RKO (cell line): ENCODE measurements around the gene PNPLA3.

Experiments used
- DNase-seq: peaks from one replicate; pipeline ENCODE4 v3.0.0-alpha.2; 2016; ENCODE audit warnings: low spot score

PNPLA3 gene

DNA sequence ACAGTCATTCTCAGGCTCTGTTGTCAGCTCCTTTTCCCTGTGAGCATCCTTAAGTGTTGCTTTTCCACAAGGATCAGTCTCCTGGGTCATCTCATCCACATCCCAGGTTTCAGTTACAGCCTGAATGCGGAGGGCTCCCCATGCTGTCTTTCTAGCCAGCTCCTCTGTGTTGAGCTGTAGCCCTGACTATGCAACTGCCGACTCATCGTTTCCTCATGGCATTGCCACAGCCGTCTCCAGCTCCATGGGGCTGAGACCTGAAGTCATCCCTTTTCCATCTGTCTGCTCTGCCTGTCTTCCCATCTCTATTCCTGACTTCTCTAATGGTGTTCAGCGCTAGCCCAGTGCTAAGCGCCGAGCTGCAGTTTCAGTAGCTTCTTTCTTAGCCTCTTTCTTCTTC, 43.5 kb downstream of the PNPLA3 start:
- DNase-seq = no peak

DNA sequence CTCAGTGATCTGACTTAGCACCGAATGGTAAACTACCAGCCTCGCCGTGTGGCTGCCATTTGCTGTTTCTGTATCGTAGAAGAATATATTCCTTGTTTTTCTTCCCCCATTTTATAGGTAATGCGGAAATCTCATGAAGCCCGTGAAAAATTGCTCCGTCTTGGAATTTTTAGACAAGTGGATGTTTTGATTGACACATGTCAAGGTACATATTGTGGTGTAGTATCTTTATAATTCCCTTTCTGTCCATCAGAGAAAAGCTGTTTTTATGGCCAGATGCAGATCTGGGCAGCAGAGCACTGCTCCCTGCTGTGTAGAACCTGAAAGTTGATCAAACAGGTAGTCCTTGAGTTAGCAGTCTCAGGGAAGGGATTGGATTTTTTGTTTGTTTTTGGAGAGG, 45.0 kb downstream of the PNPLA3 start:
- DNase-seq = no peak

DNA sequence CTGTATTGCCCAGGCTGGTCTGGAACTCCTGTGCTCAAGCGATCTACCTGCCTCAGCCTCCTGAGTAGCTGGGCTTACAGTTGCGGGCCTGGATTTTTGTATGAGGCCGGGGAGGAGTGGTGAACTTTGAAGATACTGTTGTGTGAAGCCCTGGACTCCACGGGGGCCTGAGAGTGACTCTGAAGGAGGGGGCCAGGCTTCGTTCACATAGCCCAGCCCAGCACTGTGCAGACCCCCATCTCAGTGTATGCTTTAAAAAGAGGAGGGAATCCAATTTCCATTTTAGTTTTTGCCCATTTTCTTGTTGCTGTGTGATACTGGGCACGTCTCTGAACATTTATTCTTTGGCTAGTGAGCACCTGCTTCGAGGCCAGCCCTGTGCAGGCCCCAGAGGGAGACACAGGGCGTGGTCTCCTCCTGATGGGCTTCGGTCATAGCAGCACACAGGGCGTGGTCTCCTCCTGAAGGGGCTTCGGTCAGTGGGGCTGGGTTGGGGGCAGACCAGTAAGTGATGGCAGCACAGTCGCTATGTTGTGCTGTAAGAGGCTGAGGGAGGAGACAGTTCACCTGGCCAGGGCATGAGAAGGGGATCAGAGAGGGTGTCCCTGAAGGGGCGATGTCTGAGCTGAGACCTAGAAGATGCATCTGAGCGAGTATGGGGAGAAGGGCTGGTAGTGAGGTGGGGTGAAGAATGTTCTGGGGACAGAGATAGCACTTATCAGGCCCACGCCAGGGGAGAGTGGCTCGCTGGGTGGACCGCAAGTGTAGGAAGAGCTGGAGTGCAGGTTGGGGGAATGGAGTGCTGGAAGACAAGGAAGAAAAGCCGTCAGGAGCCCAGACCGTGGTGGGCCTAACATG, 45.6 kb downstream of the PNPLA3 start:
- DNase-seq = no peak

DNA sequence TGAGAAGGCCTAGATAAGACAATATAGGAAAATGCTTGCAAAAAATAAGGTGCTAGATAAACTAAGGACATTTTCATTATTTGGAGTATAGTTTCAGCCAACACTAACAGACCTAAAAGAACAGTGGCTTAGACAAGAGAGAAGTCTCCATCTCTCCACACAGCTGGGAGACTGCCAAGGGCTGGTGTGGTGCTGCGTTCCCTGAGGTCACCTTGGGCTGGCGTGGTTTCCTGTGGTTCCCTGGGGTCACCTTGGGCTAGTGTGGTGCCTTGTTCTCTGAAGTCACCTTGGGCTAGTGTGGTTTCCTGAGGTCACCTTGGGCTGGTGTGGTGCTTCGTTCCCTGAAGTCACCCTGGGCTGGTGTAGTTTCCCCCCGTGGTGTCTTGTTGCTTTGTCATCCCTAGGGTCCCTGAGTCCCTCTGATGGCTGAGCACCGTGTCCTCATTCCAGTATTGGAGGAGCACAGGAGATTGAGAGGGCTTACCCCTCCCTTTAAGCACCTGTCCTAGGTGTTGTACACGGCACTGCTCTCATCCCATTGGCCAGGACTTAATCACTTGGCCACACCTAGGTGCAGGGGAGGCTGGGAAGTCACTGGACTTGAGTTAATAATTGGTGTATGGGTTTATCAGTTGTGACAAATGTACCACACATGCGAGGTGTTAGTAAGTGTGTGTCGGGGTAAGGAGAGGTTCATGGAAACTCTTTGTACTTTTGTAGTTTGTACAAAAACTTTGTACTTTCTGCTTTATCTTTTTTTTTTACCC, 46.6 kb downstream of the PNPLA3 start:
- DNase-seq = no peak

DNA sequence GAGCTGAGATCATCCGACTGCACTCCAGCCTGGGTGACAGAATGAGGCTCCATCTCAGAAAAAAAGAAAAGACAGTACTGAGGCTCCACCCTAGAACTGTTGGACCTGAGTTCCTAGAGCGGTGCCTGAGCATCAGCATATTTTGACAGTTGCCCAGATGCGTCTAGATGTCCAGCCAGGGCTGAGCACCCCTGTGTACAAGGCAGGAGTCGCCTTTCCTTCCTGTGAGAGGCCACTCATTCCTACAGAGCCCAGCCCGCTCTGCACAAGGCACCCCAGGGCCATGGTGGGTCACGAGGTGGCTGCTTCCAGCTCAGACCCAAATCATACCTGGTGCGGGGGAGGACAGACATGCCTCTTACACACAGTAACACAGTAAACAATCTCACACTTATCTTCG, 47.5 kb downstream of the PNPLA3 start:
- no peak for DNase-seq

DNA sequence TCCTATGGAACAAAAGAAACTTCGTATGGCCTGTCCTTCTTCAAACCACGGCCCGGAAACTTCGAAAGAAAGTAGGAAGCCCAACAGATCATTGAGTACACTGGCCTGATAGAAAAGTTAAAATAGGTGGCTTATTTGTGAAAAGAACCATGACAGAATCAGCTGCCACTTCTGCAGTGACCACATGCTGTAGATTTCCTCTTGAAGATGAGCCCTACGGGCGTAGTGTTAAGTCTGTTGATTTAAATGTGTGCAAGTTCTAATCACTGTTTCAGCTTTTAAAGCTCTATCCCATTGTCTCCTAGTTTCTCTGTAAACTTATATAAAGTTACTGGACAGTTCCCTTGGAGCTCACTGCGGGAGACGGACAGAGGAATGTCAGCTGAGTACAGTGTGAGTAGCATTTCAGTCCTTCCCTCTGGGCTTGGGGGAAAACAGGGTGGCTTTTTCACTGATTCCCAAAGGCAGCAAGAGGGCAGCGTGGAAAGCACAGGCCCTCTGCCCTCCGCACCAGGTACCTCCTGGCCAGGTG, 49.4 kb downstream of the PNPLA3 start:
- no peak for DNase-seq

DNA sequence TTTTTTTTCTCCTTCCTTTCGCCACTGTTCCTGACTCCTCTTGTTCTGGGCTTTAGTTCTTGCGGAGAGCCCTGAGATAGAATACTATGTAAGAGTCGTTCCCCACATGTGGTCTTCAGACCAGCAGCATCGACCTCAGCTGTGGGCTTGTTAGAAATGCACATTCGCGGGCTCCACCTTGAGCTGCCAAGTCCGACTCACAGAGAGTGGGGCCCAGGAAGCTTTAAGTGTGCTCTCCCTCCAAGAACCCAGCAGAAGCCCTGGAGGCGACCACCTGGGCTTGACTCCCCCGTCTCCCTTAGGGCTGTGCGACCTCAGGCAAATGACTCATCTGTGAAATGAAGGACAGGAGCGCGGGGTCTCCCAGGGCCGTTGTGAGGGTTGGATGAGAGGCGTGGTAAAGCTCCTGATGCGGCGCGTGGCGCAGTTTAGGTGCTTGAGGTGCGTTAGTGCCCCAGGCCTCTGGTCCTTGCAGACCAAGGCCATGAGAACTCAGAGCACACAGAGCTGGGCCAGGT, 50.5 kb downstream of the PNPLA3 start:
- DNase-seq = no peak

DNA sequence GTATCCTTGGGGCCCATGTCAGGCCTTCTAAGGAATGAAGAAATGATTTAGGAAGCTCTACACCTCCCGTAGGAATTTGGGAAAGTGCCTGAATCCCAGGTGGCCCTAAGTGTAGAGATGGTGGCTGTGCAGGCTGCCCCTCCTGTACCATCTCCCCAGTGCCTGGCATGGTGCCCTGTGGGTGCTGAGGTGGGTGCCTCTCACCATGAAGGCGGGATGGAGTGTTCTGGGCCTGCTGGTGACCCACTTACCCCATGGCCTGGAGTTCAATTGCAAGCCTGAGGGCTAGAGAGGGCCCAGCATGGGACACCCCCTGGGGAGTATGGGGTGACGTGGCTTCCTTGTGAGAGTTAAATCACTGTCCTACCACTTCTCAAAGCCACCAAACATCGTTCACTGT, 51.4 kb downstream of the PNPLA3 start:
- DNase-seq = no peak

DNA sequence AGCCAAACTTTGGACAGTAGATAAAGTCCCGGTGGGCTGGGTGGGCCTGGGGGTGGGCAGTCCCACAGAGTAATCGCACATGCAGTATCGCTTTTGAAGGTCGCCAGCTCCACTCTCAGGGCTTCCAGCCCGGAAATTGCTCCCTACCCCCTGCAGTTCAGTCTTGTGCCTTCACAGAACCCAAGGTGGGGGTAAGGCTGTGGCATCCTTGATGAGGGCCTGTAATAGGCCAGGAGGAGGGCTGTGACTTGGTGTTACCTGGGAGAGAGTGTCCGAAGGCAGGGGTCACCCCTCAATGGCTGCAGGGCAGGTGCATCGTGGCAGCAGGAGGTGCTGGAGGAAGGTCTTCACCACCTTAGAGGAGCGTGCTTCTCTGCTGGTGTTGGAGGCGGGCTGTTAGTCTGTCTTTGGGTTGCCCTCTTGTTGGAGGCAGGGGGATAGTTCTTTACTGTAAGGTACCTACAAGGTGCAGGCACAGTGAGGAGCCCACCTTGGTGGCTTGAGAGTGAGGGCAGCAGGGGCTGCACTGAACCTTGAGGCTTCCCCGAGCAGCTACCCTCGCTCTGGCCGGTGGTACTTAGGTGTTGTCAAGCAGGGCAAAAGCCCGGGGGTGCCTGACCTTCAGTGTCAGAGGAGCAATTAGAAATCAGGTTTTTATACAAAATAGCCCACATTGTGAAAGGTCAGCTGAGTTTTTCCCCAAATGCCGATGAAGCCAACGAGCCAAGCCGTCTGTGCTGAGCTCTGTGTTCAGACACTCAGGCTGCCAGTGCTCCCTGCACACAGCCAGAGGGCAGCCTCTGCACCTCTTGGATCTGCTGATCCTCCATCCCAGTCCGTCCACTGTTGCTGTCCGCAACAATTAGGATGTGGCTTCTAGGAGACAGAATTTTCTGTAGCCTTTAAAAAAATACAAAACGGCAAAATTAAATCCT, 53.5 kb downstream of the PNPLA3 start:
- no peak for DNase-seq

DNA sequence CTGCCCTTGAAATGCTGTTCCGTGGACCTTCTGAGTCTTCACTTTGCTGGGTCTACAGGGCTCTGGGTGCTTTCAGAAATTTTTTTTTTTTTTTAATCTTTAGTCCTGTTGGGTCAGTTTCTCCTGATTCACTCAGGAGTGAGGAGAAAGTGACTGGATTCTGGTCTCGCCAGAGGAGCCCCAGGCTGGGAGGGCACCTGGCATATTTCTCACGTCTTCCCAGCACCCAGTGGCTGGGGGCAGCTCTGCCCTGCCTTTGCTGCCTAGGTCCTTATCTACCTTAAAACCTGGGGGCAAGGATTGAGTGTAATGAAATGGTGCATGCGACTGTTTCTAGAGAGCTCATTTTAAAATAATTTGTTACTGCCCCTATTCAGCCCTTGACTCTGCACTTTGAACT, 55.0 kb downstream of the PNPLA3 start:
- no peak for DNase-seq

DNA sequence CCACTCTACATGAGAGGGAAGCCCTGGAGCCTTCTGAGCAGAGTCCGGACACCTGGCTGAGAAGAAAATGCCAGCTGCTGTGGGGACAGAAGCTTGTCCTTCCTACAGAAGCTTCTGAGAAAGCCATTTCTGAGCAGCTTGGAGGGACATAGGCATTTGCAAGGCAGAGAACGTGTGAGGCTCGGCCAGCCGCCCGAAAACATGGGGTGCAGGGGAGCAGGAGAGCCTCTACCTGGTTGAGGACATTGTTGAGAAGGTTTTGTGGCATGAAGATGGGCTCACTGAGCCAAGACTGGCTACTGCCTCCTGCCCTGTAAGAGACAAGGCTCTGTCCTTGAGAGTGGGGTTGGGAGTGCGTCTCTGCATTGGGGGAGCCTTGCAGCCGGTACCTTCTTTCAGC, 57.0 kb downstream of the PNPLA3 start:
- no peak for DNase-seq

DNA sequence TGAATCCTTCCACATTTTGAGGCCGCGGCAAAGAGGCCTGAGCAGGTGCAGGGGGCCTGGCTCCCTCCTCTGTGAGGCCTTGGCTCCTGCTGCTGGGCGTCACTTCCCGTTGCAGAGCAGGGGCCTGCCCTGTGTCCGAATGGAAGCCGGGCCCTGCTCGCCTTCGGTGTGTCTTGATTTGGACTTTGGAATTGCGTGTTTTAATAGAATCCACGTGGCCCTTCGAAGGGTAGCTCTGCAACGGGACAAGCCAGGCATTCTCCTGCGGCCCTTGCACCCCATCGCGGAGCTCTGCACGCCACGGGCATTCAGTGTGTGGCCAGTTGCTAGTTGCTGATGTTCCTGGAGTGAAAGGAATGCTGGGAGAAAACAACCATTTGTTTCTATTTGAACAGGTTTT, 57.4 kb downstream of the PNPLA3 start:
- DNase-seq = no peak

DNA sequence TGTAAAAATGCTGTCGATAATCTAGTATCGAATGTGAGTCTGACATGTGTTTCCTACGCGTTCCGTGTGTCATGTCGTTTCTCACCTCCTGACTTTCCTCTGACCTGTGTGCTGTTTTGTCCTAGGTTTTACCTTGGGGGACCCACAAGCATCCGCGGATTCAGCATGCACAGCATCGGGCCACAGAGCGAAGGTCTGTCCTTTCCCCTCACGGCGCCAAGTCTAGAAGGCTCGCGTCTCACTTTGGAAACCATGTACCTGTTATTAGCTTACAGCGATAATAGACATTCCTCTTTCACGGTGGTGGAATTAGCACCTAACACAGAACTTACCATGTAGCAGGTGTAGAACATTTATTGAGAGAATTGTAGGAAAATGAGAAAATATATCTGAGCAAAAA, 60.2 kb downstream of the PNPLA3 start:
- no peak for DNase-seq

DNA sequence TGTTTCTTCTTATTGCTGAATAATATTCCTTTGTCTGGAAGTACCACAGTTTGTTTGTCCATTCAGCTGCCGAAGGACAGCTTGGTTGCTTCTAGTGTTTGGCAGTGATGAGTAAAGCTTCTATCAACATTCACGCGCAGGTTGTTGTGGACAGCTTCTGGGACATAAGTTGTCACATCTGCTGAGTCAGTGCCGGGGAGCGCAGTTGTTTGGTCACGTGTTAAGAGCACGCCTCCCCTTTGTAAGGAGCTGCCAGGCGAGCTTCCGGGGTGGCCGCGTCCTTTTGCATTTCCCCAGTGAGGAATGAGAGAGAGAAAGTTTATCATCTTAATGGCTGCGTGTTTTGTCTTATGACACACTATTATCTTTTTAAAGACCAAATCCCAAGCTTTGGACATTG, 61.9 kb downstream of the PNPLA3 start:
- DNase-seq = no peak

DNA sequence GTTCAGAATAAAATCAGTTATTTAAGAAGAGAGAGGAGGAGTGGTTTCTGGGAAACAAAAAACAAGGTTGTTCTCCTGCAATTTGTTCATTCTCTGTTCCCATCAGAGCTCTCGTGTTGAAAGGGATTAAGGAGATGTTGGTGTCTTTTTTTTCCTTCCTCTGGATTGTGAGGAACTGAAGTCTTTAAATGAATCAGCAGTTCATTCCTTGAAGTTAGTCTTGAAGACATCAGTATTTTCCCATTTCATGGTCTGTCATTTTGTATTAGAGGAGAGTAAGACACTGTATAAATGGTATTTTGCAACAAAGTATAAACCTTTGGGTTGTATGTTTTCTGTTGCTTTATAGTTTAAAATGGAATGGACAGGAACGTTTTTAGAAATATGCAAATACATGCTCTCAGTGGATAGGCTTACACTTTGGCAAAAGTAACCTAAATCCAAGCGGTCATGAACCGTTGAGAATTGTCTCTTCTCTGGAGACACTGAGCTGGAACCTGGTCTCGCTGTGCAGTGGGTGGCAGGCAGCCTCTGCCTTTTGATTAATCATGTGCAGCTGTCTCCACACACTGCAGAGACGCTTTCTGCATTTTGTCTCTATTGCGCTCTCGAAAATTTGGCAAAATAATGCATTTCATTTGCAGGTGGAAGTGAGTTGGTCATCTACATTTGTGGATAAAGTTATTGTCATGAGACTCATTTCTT, 64.7 kb downstream of the PNPLA3 start:
- DNase-seq = no peak

DNA sequence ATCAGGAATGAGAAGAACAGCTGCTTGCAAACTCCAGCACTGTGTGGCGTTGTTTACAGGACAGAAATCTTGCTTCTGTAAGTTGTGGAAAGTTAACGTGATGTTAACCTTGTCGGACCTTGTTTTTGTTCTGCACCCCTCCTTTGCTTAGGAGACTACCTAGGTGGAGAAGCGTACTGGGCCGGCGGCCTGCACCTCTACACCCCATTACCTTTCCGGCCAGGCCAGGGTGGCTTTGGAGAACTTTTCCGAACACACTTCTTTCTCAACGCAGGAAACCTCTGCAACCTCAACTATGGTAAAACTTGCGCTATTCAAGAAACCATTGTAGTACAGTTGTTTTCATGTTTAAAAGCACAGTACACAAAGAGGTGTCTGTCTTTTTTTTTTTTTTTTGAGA, 65.4 kb downstream of the PNPLA3 start:
- no peak for DNase-seq

DNA sequence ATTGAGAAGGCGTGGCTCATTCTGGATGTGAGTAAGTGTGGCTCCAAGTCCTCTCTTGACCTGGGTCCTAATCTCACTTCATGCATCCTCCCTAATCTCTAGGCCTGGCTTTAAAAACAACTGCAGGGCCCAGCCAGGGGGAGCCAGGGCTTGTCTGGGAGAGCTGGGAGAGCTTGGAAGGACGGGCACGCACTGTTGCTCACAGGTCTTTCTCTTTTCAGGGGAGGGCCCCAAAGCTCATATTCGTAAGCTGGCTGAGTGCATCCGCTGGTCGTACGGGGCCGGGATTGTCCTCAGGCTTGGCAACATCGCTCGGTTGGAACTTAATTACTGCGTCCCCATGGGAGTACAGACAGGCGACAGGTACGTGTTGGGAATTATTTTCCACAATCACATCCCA, 66.4 kb downstream of the PNPLA3 start:
- DNase-seq = no peak

DNA sequence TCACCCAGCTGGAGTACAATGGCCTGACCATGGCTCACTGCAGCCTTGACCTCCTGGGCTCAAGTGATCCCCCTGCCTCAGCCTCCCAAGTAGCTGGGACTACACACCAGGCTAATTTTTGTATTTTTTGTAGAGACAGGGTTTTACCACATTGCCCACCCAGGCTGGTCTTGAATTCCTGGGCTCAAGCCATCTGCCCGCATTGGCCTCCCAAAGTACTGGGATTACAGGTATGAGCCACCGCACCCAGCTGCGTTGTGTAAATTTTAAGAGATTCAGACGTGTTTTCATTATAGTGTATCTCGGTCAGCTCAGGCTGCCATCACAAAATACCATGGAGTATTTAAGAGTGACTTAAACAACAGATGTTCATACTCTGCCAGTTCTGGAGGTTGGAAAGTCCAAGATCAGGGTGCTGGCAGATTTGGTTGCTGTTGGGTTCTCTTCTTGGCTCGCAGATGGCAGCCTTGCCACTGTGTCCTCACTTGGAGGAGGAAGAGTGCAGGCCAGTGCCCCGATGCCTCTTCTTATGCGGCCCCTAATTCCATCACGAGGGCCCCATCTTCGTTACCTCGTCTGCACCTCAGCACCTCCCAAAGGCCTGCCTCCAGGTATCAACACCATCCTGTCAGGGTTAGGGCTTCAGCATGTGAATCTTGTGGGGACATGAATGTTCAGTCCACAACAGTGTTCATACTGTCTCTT, 67.9 kb downstream of the PNPLA3 start:
- no peak for DNase-seq

DNA sequence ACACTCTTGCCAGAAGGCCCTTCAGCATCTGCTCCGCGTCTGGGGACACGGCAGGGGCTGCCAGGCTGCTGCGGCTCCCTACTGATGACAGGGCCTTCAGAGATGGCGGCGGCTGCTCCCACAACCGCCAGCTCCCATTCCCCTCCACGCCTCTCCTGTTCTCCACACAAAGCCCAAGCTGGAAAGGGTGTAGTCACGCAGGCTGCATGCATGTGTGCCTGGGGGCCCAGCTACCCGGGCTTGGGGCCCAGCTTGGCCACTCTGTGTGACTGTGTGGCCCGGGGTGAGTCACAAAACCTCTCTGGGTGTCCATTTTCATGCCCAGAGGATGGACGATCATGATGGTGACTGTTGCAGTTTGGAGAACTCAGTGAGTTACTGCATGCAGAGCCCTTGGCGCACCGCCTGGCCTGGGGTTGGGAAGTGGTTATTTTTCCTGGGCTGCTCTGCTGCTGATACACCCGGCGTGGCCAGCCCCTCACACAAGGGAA, 68.8 kb downstream of the PNPLA3 start:
- no peak for DNase-seq

DNA sequence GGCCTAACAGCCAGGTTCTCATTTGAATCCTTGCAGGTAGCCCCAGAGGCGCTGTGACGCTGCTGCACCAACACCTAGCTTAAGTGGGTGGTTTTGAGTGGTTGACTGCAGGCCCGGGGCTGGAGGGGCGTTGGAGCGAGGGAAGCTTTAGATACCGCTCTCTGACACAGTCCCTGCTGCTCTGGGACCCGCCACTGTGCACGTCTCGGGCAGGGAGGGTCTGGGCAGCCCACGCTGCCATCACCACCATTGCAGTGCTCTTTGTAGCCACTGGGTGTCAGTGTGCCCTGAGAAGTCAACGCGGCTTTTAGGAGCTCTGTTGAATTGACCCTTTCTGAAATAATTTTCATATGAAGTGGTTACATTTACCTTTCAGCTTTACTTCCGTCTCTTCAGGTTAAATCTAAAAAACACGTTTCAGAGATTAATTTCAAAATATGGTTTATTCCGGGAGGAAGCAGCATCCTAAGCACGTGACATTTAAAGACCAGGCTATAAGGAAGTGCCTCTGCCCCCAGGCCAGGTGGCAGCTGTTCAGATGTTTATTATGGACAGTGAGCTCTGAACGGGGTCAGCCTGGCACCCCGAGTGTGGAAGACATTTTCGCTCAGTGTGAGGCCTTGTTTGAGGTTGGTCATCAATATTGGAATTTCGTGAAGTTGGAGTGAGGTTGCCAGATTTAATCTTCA, 69.6 kb downstream of the PNPLA3 start:
- DNase-seq = peak; percentile 54
